Fibroblast of skin of left biceps (primary cell): ENCODE data around the gene NBL1.

ENCODE experiments used
- DNase-seq, 2 experiments: peaks; one replicate each; pipeline ENCODE4 v3.0.0-alpha.2; 2013; ENCODE audit warnings: low read depth in 2 of 2

Gene NBL1

DNA sequence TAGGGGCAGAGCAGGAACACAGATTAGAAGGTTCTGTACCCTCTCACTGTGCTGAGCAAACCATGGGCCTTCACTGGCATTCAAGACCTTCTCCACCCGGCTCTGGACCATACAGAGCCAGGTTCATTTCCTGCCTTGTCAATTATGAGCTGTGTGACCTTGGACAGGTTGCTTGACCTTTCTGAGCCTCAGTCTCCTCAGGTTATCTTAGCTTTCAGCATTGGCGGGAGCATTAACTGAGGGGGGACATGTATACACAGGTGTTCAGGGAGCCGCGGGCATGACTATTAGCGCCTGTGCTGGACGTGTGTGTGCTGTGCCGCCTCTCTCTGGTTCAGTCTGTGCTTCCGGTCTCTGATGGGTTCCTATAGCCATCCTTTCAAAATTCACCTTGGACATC, 52.7 kb downstream of the NBL1 start:
- no peak for DNase-seq

DNA sequence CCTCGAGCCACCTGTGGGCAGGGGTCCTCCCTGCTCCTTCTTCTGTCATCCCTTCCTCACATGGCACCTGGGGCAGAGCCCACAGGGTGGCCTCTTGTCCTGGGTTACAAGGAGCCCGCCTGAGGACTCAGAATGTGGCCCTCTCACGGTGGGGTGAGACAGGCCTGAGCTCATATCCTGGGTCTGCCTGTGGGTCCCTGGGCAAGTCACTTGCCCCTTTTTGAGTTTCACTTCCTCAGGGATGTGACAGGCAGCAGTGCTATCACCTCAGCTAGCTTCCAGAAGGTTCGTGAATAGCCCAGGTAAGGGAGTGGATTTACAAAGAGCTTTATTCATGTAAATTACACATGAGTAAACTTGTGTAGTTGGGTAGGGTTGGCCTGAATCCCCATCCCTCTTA, 54.1 kb downstream of the NBL1 start:
- no peak for DNase-seq

DNA sequence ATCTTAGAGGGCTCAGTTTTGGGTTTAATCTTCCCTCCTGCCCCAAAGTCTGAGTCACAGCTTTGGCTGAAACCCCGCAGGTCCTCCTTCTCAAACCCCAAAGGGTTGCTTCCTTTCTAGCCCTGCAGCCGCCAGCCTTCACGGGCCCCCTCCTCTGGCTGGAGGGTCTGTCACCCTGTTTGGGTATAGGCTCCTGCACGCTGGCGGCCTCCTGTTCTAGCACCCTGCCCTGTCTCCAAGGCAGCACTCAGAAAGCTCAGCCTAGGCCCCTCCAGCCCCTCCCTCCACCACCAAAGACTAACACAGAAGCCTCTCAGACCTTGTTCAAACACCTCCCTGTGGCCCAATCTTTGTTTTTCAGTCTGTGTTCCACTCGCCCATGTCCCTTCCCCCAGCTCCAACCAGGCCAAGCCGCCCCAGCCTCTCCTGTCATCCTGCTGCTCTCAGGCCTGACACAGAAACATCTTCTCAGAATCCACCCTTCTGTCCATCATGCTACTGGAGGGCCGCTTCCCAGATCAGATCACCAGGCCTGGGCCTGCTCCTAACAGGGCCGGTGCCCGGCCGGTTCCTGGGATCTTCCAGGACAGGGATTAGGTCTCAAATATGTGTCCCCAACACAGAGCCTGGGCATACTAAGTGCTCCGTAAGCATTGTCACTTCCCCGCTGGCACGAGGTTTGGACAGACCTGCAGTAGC, 56.1 kb downstream of the NBL1 start:
- DNase-seq, result no peak

DNA sequence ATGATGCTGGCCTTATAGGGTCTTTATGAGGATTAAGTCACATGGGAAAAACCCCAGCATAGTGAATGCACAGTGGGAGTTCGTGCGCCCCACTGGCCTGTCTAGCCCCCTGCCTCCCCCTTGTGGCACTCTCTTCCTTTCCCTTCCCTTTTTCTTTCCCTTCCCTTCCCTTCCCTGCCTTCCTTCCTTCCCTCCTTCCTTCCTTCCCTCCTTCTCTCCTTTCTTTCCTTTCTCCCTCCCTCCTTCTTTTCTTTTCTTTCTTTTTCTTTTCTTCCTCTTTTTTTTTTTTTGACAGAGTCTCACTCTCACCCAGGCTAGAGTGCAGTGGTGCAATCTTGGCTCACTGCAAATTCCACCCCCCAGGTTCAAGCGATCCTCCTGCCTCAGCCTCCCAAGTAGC, 59.2 kb downstream of the NBL1 start:
- no peak for DNase-seq

DNA sequence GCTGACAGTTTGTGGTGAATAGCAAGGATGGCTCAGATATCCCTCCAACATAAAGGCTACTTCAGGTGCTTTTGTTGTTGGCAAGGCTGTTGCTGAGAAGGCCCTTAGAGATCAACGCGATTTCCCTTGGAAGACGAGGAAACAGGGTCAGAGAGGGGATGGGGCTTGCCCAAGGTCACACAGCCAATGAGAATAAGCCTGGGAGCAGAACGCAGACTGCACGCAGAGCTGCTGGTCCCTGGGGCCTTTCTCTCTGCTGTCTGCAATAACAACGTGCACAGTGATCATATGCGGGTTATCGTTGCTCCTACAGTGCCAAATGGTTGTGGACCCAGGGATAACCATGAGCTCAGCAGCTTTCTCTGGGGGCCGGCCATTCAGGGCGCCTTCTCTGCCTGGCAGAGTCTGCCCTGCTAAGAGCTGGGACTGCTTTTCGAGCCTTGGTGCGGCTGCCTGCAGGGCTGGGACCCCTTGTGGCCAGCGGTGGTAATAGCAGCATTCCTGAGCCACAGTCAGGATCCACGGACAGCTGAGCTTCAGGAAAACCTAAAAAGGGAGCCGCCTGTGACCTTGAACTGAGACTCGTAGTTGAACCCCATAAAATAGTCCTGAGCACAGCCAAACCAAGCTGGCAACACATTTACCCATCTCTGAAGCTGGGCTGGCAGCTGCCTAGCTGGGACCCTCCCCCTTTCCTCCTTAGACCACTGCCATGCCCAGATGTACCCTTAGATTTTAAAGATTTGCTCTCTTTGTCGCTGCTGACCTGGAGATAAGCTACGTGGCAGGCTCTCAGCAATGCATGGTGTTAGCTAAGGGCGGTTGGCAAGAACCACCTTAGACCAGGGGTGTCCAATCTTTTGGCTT, 60.4 kb downstream of the NBL1 start:
- DNase-seq, result peak in 1 of 2 experiments; percentile 15

DNA sequence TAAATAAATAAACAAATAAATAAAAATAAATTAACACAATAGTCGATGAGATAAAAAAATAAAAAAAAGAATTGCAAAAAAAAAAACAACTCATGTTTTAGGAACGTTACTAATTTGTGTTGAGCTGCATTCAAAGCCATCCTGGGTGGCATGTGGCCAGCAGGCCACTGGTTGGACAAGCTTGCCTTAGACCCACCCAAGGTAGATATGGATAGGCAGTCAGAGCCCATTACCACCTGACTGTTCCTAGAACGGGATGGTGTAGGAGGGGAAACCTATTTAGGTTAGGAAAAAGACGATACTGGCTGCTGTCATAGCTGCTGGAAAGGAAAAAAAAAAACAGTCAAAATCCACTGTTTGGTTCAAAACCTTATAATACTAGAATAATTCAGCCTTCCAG, 61.4 kb downstream of the NBL1 start:
- DNase-seq, result no peak

DNA sequence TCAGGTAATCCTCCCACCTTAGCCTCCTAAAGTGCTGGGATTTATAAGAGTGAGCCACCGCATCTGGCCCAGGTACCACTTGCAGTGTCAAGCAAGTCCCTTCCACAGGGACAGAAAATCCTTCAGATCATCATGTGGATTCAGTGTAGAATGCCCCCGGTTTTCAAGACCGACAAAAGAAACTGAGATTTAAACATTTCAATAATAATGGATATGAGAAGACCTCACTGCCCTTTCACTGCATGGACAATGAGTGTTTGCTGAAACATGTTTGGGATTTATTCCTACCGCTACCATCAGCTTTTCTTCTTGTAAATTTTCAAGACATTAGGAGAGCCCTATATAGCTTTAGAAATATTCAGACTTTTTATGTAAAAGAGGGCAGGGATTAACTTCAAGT, 62.0 kb downstream of the NBL1 start:
- DNase-seq, result no peak
